GM18499 (cell line): Measurements from ENCODE around the gene KIF11.
"Not testable (repeated sequence)": the region's sequence is repeated elsewhere in the genome, so short reads cannot be mapped to it uniquely, and the experiment has no call there.

Experiments
- ATAC-seq: cut with Tn5 transposase; IDR thresholded peaks from one replicate; pipeline ENCODE4 v1.9.1; 2021; ENCODE audit warnings: moderate number of reproducible peaks; ENCODE audit not compliant: insufficient read depth, unreplicated experiment

The KIF11 gene

DNA sequence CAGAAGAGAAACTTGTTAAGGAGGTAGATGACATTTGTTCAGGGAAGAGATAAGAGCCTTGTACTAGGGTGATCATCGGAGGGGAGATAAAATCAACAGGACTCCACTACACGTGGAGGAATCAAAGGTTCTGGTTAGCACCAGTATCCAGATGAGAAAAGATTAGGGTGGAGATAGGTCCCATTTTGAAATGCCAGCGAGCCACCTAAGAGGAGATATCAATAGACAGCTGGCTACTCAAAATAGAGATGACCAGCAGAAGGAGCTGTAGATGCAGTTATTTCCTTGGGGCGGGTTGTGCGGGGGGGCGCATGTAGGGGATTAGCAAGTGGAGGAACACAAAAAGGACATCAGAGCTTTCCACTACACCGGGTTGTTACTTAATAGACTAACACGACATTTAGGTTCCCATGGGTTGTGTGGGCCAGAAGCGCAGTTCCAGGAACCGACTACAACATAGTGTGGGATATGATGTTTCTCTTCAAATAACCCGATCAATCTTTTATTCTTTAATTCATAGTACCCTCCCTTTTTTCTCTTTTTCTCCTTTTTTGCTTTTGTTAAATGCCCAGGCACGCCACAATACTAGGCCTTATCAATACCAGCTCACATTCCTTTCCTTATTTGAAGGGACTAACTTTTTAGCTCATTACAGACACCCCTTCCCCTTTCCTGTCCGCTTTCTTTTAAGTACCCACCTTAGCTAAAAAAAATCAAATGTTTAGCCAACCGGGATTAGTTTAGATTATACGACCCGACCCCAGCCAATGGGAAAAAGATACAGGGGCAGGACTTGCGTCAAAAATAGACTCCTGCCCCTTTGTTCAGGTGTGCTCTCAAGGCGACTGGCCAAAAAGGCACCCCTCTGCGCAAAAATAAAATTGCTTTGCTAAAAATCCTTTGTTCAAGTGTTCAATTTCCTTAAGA lies 2.0 kb upstream of the KIF11 start:
- ATAC-seq = peak; percentile 8

- peak; percentile 50 for ATAC-seq
Observed at GRCh38 chr10:92591550-92592022, 1.3 kb upstream of the KIF11 start.

DNA sequence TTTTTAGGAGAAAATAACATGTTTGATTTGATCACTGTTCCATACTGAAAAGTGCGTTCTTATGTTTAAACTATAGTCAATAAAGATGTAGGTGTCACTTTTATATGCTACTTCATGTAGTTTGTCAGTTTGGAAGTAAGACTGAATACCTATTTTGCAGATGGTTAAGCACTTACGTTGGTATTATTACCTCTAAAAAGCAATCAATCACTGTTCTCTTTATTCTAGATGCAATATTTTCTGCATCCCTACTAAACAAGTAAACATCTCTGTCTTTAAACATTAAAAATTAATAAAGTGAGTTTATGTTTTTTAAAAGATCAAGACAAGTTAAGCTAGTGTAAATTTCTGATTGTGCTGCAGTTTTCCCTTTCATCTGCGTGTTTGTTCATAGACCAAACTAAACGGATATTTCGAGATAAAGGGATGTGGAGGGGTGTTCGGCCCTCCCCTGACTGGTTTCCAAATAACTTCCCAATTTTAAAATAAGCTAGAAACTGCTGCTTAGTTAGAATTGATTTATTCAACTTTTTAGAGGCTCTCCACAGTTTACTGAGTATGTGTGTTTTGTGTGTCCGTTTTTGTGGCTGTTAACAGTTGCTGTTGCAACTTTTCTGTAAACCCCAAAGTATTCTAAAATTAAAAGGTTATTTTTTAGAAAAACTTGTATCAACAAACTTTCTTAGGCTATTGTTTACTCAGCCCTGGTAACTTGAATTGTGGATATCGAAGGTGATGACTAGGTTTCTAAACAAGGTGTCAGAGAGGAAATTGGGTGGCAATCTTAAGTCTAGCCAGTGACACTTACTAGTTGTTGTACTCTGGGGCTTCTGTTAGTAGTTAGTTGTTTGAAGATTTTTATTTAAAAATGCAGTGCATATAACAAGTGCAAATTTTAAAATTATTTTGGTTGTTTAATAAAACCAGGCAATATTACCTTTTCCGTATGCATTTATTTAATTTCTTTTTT lies 974 bp downstream of the KIF11 start:
- ATAC-seq = no peak

- ATAC-seq = no peak
Observed at GRCh38 chr10:92595505-92595904, 2.6 kb downstream of the KIF11 start.

GRCh38 chr10:92598321-92598720 lies 5.4 kb downstream of the KIF11 start:
- no peak for ATAC-seq

GRCh38 chr10:92604841-92605240 lies 11.9 kb downstream of the KIF11 start:
- no peak for ATAC-seq

GRCh38 chr10:92615515-92615914 lies 22.6 kb downstream of the KIF11 start:
- no peak for ATAC-seq

- no peak for ATAC-seq
Observed at GRCh38 chr10:92619368-92619767, 26.4 kb downstream of the KIF11 start.

- no peak for ATAC-seq
Observed at GRCh38 chr10:92627845-92628480, 35.0 kb downstream of the KIF11 start.

- ATAC-seq = no peak
Observed at GRCh38 chr10:92629945-92630344, 37.0 kb downstream of the KIF11 start.

DNA sequence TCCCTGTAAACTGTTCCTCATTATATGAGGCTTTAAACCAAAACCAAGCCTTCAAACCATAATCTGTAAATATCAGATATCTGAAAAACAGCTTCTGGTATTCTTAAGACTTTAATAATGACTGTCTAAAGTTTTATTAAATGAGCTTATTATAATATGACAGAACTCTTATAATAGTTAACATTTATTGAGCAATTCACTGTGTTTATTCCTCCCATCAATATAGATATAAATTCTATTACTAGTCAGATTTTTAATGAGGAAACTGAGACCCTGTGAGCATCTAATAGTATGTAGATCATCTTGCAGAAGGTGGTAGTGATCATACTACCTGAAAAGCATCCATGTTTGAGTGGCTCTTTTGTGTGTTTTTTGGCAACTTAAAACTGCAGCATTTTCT lies 45.1 kb downstream of the KIF11 start:
- no peak for ATAC-seq

DNA sequence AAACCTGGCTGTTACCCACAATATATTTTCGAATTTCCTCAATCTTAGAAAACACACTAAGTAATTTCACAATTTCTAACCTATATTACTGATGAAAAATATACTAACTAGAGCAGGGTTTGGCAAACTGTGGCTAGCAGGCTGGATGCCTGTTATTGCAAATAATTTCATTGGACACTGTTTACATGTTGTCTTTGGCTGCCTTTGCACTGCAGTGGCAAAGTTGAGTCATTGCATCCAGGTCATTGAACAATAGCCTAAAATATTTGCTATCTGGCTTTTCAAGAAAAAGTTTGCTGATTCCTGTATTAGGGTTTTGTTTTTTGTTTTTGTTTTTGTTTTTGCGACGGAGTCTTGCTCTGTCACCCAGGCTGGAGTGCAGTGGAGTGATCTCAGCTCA lies 47.2 kb downstream of the KIF11 start:
- ATAC-seq = no peak

- no peak for ATAC-seq
Observed at GRCh38 chr10:92641492-92641891, 48.6 kb downstream of the KIF11 start.

GRCh38 chr10:92644921-92645320 lies 52.0 kb downstream of the KIF11 start:
- no peak for ATAC-seq

- ATAC-seq = not testable (repeated sequence)
Observed at GRCh38 chr10:92650864-92651263, 57.9 kb downstream of the KIF11 start.

DNA sequence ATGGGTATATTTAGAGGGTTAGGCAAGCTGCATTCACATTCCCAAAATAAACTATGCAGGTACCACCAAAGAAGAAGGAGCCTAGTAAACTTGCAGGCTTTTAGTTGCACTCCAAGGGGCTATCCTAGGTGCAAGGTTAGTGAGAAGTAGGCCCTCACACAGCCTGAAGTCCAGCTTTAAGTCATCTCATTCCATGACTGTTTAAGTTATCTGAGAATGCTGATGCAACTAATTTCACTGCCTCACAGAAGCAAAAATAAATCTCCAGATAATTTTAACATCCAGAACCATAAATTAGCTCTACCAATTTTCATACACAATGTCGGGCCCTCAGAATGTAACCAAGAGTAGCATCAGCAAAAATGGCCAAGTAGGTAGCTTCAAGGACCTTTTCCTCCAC lies 62.5 kb downstream of the KIF11 start:
- no peak for ATAC-seq

- no peak for ATAC-seq
Observed at GRCh38 chr10:92656266-92656961, 63.5 kb downstream of the KIF11 start.

- no peak for ATAC-seq
Observed at GRCh38 chr10:92657024-92657423, 64.1 kb downstream of the KIF11 start.

DNA sequence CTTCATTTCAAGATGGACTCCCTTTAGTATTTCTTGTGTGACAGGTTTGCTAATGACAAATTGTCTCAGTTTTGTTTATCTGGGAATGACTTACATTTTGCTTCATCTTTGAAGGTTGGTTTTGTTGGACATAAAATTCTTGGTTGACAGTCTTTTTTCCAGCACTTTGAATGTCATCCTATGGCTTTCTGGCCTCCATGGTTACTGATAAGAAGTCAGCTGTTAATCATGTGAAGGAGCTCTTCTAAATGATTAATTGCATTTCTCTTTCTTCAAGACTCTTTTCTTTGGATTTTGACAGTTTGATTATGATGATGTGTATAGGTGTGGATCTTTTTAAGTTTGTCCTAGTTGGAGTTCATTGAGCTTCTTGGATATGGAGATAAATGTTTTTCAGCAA lies 69.9 kb downstream of the KIF11 start:
- ATAC-seq = no peak

DNA sequence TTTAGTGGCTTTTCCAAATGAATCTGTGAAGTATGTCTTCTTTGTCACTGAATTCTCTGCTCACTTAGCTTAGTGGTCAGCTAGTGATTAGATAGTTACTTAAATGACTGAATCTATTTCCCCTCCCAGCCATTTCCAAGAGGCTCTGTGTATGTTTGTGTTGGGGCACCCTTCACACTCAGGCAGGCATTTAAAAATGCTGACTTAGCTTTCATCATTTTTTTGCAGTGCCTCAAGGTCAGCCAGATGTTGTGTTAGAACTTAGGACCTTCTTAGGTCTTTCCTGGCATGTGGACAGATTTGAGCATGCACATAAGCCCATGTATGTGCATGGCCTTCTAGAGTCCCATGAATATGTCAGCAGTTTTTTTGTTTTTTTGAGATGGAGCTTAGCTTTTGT lies 71.4 kb downstream of the KIF11 start:
- ATAC-seq = no peak
